Neural progenitor cell (in vitro differentiated cells): ENCODE data around the gene HABP4. TPM values are rescaled to one million over a fixed set of nuclear protein-coding genes. Genes with fewer than 3 reads are reported as not detected.
A peak's percentile ranks its signal among the peaks of the same experiment; 100 is the strongest.

Experiments
- DNase-seq: peaks from one replicate; pipeline ENCODE4 v3.0.0-alpha.2; 2016; ENCODE audit warnings: low spot score
- H2AFZ ChIP-seq: fragments of 200-600 bp; sonication (generic); replicated peaks from 2 replicates; pipeline ENCODE4 v1.6.1; 2016; ENCODE audit warnings: antibody characterized with exemption
- H3F3A ChIP-seq: fragments of 200-600 bp; sonication (generic); 2 replicates; pipeline ENCODE4 v1.6.1; 2016; ENCODE audit warnings: antibody characterized with exemption, low read depth
- H3K27ac ChIP-seq: fragments of 200-600 bp; sonication (generic); 2 replicates; pipeline ENCODE4 v1.5.1; 2016; ENCODE audit warnings: mild to moderate bottlenecking
- H3K27me3 ChIP-seq: fragments of 200-600 bp; sonication (generic); 2 replicates; pipeline ENCODE4 v1.6.1; 2016; ENCODE audit warnings: mild to moderate bottlenecking, moderate library complexity
- H3K36me3 ChIP-seq: fragments of 200-600 bp; sonication (generic); 2 replicates; pipeline ENCODE4 v1.5.1; 2016
- H3K4me1 ChIP-seq: fragments of 200-600 bp; sonication (generic); 2 replicates; pipeline ENCODE4 v1.6.1; 2016; ENCODE audit warnings: mixed run types
- H3K4me2 ChIP-seq: fragments of 200-600 bp; sonication (generic); 2 replicates; pipeline ENCODE4 v1.6.1; 2016
- H3K4me3 ChIP-seq: fragments of 200-600 bp; sonication (generic); 2 replicates; pipeline ENCODE4 v1.5.1; 2016
- H3K79me2 ChIP-seq: fragments of 200-600 bp; sonication (generic); 2 replicates; pipeline ENCODE4 v1.6.1; 2016; ENCODE audit warnings: low read depth
- H3K9ac ChIP-seq: fragments of 200-600 bp; sonication (generic); 2 replicates; pipeline ENCODE4 v1.6.1; 2016
- H3K9me3 ChIP-seq: fragments of 200-600 bp; sonication (generic); 2 replicates; pipeline ENCODE4 v1.5.1; 2016; ENCODE audit warnings: low read depth
- H4K20me1 ChIP-seq: fragments of 200-600 bp; sonication (generic); 2 replicates; pipeline ENCODE4 v1.6.1; 2016; ENCODE audit warnings: low read depth
- H3K27ac Mint-ChIP-seq: 3 replicates; pipeline ENCODE4 v1.8.0; 2021; ENCODE audit warnings: mixed read lengths
- H3K27me3 Mint-ChIP-seq: 2 replicates; pipeline ENCODE4 v1.8.0; 2022; ENCODE audit warnings: low read depth, mild to moderate bottlenecking, inconsistent platforms, moderate library complexity, mixed read lengths; ENCODE audit not compliant: insufficient read depth
- H3K36me3 Mint-ChIP-seq: 3 replicates; pipeline ENCODE4 v1.8.0; 2021; ENCODE audit warnings: mixed read lengths
- H3K4me1 Mint-ChIP-seq: 3 replicates; pipeline ENCODE4 v1.8.0; 2021; ENCODE audit warnings: mixed read lengths
- H3K4me3 Mint-ChIP-seq: 3 replicates; pipeline ENCODE4 v1.8.0; 2021; ENCODE audit warnings: mild to moderate bottlenecking, moderate library complexity, mixed read lengths
- H3K9me3 Mint-ChIP-seq: 3 replicates; pipeline ENCODE4 v1.8.0; 2020; ENCODE audit warnings: mixed read lengths
- CTCF ChIP-seq: fragments of 200-600 bp; sonication (generic); IDR thresholded peaks from 2 replicates; pipeline ENCODE4 v1.5.1; 2017; ENCODE audit warnings: antibody characterized with exemption, mild to moderate bottlenecking
- EZH2 ChIP-seq: fragments of 200-600 bp; sonication (generic); IDR thresholded peaks from 2 replicates; pipeline ENCODE4 v1.6.1; 2017; ENCODE audit warnings: antibody characterized with exemption, mild to moderate bottlenecking, moderate library complexity
- EZH2phosphoT487 ChIP-seq: fragments of 200-600 bp; sonication (generic); IDR thresholded peaks from 2 replicates; pipeline ENCODE4 v1.6.1; 2017; ENCODE audit warnings: antibody characterized with exemption
- total RNA-seq: library from RNA; depleted of rRNA; stranded (reverse); fragments of >200 nt; gene quantifications from 2 replicates; pipeline ENCODE4 v1.2.3, GENCODE V29; 2015; ENCODE audit warnings: low replicate concordance

Gene HABP4
- total RNA-seq, 1 donor from 2014 or later, result 12.3 TPM

- Mint-ChIP-seq H3K4me3 (no peak overlapping the region), H3K27me3 (peaks cover 5% of the 10 kb centered on the region), H3K36me3 (no peaks in the 10 kb centered on the region), H3K27ac (no peak overlapping the region), H3K4me1 (peaks cover 20% of the 10 kb centered on the region), H3K9me3 (no peaks in the 10 kb centered on the region)
- no peak for TF ChIP-seq CTCF
- TF ChIP-seq EZH2, result no peak
- TF ChIP-seq EZH2phosphoT487, result no peak
- Histone ChIP-seq H3K4me2 (no peak overlapping the region), H3K9me3 (no peaks in the 10 kb centered on the region), H3K4me1 (peaks cover 5% of the 10 kb centered on the region), H3K27ac (no peak overlapping the region), H3K27me3 (peaks cover 30% of the 10 kb centered on the region), H3K4me3 (no peak overlapping the region), H3F3A (peaks cover 23% of the 10 kb centered on the region), H2AFZ (no peak overlapping the region), H3K9ac (no peak overlapping the region), H3K36me3 (no peaks in the 10 kb centered on the region), H3K79me2 (peaks cover 13% of the 10 kb centered on the region), H4K20me1 (peaks cover 4% of the 10 kb centered on the region)
- DNase-seq, result no peak
Measured at GRCh38 chr9:96447406-96447805, 2.6 kb upstream of the HABP4 start.

- TF ChIP-seq EZH2phosphoT487 (no peak), CTCF (no peak), EZH2 (no peak)
- H3K27ac Mint-ChIP-seq, result no peak overlapping the region
Measured at GRCh38 chr9:96448546-96449170, 1.3 kb upstream of the HABP4 start.

GRCh38 chr9:96449523-96449844 lies 485 bp upstream of the HABP4 start:
- H3K27ac Mint-ChIP-seq, result peak overlapping the region; percentile 29
- peaks cover 23% of the 10 kb centered on the region for H3F3A ChIP-seq
- H3K9ac ChIP-seq, result no peak overlapping the region
- peaks cover 4% of the 10 kb centered on the region for H4K20me1 ChIP-seq
- H3K27ac ChIP-seq, result no peak overlapping the region
- H2AFZ ChIP-seq, result peak overlapping the region; percentile 98
- H3K4me2 ChIP-seq, result peak overlapping the region; percentile 83
- H3K27me3 ChIP-seq, result peaks cover 30% of the 10 kb centered on the region
- TF ChIP-seq CTCF (no peak), EZH2 (peak; percentile 15), EZH2phosphoT487 (no peak)
- H3K9me3 ChIP-seq, result no peaks in the 10 kb centered on the region
- peaks cover 5% of the 10 kb centered on the region for H3K27me3 Mint-ChIP-seq
- H3K36me3 Mint-ChIP-seq, result no peaks in the 10 kb centered on the region
- peak; percentile 79 for DNase-seq
- H3K9me3 Mint-ChIP-seq, result no peaks in the 10 kb centered on the region
- H3K79me2 ChIP-seq, result peaks cover 23% of the 10 kb centered on the region
- peak overlapping the region; percentile 71 for H3K4me3 ChIP-seq
- peaks cover 5% of the 10 kb centered on the region for H3K4me1 ChIP-seq
- H3K4me1 Mint-ChIP-seq, result peaks cover 24% of the 10 kb centered on the region
- H3K4me3 Mint-ChIP-seq, result peak overlapping the region; percentile 90
- H3K36me3 ChIP-seq, result no peaks in the 10 kb centered on the region

More at GRCh38 chr9:96448546-96449170, 1.3 kb upstream of the HABP4 start:
- Mint-ChIP-seq H3K4me1 (peaks cover 24% of the 10 kb centered on the region), H3K9me3 (no peaks in the 10 kb centered on the region), H3K4me3 (peak overlapping the region; percentile 90), H3K27me3 (peaks cover 5% of the 10 kb centered on the region), H3K36me3 (no peaks in the 10 kb centered on the region)
- Histone ChIP-seq H4K20me1 (peaks cover 4% of the 10 kb centered on the region), H3K27me3 (peaks cover 30% of the 10 kb centered on the region), H3K79me2 (peaks cover 17% of the 10 kb centered on the region), H3K27ac (no peak overlapping the region), H3K4me3 (no peak overlapping the region), H3K9me3 (no peaks in the 10 kb centered on the region), H2AFZ (no peak overlapping the region), H3K4me1 (peaks cover 5% of the 10 kb centered on the region), H3F3A (peaks cover 23% of the 10 kb centered on the region), H3K4me2 (peak overlapping the region; percentile 83), H3K9ac (no peak overlapping the region), H3K36me3 (no peaks in the 10 kb centered on the region)
- no peak for DNase-seq
